Motor neuron (in vitro differentiated cells): ENCODE measurements around the gene SPEM1. TPM values are rescaled to one million over a fixed set of nuclear protein-coding genes. Genes with fewer than 3 reads are reported as not detected.

ENCODE experiments used
- ATAC-seq, 8 experiments: fragments of 200-7000 bp; cut with Tn5 transposase; replicated peaks in 6 of 8; 2 replicates each; pipeline ENCODE4 v1.8.0; 2021; ENCODE audit warnings: mild to moderate bottlenecking in 8 of 8, moderate library complexity in 8 of 8
- H3K27ac ChIP-seq, 2 donors: fragments of 250-450 bp; sonication (Bioruptor Pico); 2 replicates each; pipeline ENCODE4 v1.9.0; 2021; ENCODE audit warnings: antibody characterized with exemption in 2 of 2, mild to moderate bottlenecking in 2 of 2, moderate library complexity in 1 of 2
- H3K4me1 ChIP-seq, 2 donors: fragments of 250-450 bp; sonication (Bioruptor Pico); replicated peaks in 1 of 2; 2 replicates each; pipeline ENCODE4 v1.6.1; 2021; ENCODE audit warnings: antibody characterized with exemption in 2 of 2, mild to moderate bottlenecking in 2 of 2, moderate library complexity in 1 of 2
- H3K4me3 ChIP-seq, 5 donors: fragments of 250-450 bp; sonication (Bioruptor Pico); 2 replicates each; pipeline ENCODE4 v1.9.0; 2021; ENCODE audit warnings: antibody characterized with exemption in 5 of 5, mild to moderate bottlenecking in 5 of 5, moderate library complexity in 4 of 5
- WGBS, 10 experiments: fragments of 450-650 bp; shearing (Covaris generic); methylation state at CpG; one replicate each; pipeline ENCODE4 v1.0.0; 2022; 5-methylcytosine and 5-hydroxymethylcytosine counted together
- in situ Hi-C, 9 experiments: fragments of 400-800 bp; cut with MboI; loops; one replicate each; pipeline ENCODE4 v1.15.0; 2021; ENCODE audit warnings: low sequenced_read_pairs in 9 of 9, low pct_unique_long_range_greater_than_20kb in 2 of 9; ENCODE audit not compliant: unreplicated experiment in 9 of 9
- total RNA-seq, 8 experiments: library from RNA; unstranded; fragments of 300-600 nt; gene quantifications; 2 replicates each; pipeline versions ENCODE4 v1.2.3 to v1.2.4, GENCODE V29; 2022

The SPEM1 gene
- total RNA-seq, result under 1 TPM in 1 of 8 experiments, not detected in 7; 1.00 TPM

- H3K4me1 ChIP-seq, result peaks cover 27 to 37% of the 10 kb centered on the region in 2 donors
- 0 to 60% (median 18%) methylated on average over 1 to 7 of the region's 17 CpGs; no CpG with 5 or more reads in 5 of the 10 experiments for WGBS, 10 experiments
- peak in 5 of 8 experiments; percentile 34 to 67 (median 51) for ATAC-seq
- no peak within 1 kb of the TSS for H3K4me3 ChIP-seq
- in situ Hi-C loops, result no loop called here
- H3K27ac ChIP-seq, result peak within 1 kb of the TSS; percentile 31 to 73
Measured at GRCh38 chr17:7419819-7420610, at the start of gene SPEM1. Gene SPEM1 (plus strand): TSS chr17:7420324. CDS start chr17:7420385, 61 bp downstream.

GRCh38 chr17:7370853-7371252 lies 49.3 kb upstream of the SPEM1 start:
- H3K4me1 ChIP-seq, result peaks cover 6 to 7% of the 10 kb centered on the region in 2 donors
- ATAC-seq, result no peak
- H3K27ac ChIP-seq, result no peak overlapping the region
- no peak overlapping the region for H3K4me3 ChIP-seq
- WGBS, 10 experiments, result 50 to 100% (median 79%) methylated on average over 1 to 4 of the region's 4 CpGs
- in situ Hi-C loops, result no loop called here

DNA sequence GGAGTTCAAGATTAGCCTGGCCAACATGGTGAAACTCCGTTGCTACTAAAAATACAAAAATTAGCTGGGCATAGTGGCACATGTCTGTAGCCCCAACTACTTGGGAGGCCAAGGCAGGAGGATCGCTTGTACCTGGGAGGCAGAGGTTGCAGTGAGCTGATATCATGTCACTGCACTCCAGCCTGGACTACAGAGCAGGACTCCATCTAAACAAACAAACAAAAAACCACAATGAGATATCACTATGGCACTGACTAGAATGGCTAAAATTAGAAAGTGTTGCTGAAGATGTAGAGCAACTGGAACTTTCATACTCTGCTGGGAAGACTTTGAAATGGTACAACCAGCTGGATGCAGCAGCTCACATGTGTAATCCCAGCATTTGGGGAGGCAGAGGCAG lies 45.8 kb upstream of the SPEM1 start:
- no peaks in the 10 kb centered on the region for H3K4me1 ChIP-seq
- in situ Hi-C loops, result no loop called here
- ATAC-seq, result no peak
- no peak overlapping the region for H3K4me3 ChIP-seq
- H3K27ac ChIP-seq, result no peak overlapping the region
- WGBS, 10 experiments, result 63 to 100% (median 85%) methylated on average over 1 to 2 of the region's 2 CpGs; no CpG with 5 or more reads in 3 of the 10 experiments

- no peak overlapping the region for H3K27ac ChIP-seq
- in situ Hi-C loops, result no loop called here
Measured at GRCh38 chr17:7379134-7379533, 41.0 kb upstream of the SPEM1 start.

GRCh38 chr17:7380321-7380720 lies 39.8 kb upstream of the SPEM1 start:
- Histone ChIP-seq H3K27ac (no peak overlapping the region), H3K4me3 (no peak overlapping the region), H3K4me1 (peaks cover 10 to 15% of the 10 kb centered on the region in 2 donors)
- ATAC-seq, result peak in 4 of 8 experiments; percentile 2 to 77 (median 56)
- in situ Hi-C loops, result no loop called here
- WGBS, 10 experiments, result 0 to 82% (median 32%) methylated on average over 2 to 7 of the region's 7 CpGs; no CpG with 5 or more reads in 5 of the 10 experiments

More at GRCh38 chr17:7379134-7379533, 41.0 kb upstream of the SPEM1 start:
- no peak for ATAC-seq
- WGBS, 10 experiments, result 67 to 100% (median 88%) methylated on average over 1 to 3 of the region's 3 CpGs
- H3K4me1 ChIP-seq, result peaks cover 4 to 7% of the 10 kb centered on the region in 2 donors
- H3K4me3 ChIP-seq, result no peak overlapping the region

- H3K27ac ChIP-seq, result no peak within 1 kb of the TSS
- H3K4me1 ChIP-seq, result peaks cover 10 to 15% of the 10 kb centered on the region in 2 donors
- in situ Hi-C loops, result no loop called here
- H3K4me3 ChIP-seq, result peak within 1 kb of the TSS in 2 of 5 donors; percentile 7 to 8
- 0 to 60% (median 6%) methylated on average over 1 to 17 of the region's 52 CpGs; no CpG with 5 or more reads in 6 of the 10 experiments for WGBS, 10 experiments
- peak in 4 of 8 experiments; percentile 2 to 70 (median 47) for ATAC-seq
Measured at GRCh38 chr17:7380855-7381683, 39.1 kb upstream of the SPEM1 start, which contains the start of gene TNK1. Gene TNK1 (plus strand): TSS chr17:7381089. CDS start chr17:7382927, 1,838 bp downstream.

DNA sequence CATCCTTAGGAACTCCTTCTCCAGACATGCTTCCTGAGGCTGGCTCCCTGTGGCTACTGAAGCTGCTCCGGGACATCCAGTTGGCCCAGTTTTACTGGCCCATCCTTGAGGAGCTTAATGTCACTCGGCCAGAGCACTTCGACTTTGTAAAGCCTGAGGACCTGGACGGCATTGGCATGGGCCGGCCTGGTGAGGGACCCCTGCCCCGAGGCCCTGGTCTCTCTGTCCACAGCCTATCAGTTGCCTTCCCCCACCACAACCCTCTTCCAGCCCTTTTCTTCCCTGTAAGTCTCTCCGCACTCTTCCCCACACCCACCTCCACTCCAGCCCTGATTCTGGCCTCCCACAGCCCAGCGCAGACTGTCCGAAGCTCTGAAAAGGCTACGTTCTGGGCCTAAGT lies 37.2 kb upstream of the SPEM1 start:
- Histone ChIP-seq H3K4me3 (no peak overlapping the region), H3K4me1 (peaks cover 10 to 15% of the 10 kb centered on the region in 2 donors), H3K27ac (no peak overlapping the region)
- 20 to 100% (median 83%) methylated on average over 1 to 4 of the region's 10 CpGs; no CpG with 5 or more reads in 4 of the 10 experiments for WGBS, 10 experiments
- ATAC-seq, result no peak
- in situ Hi-C loops, result no loop called here

DNA sequence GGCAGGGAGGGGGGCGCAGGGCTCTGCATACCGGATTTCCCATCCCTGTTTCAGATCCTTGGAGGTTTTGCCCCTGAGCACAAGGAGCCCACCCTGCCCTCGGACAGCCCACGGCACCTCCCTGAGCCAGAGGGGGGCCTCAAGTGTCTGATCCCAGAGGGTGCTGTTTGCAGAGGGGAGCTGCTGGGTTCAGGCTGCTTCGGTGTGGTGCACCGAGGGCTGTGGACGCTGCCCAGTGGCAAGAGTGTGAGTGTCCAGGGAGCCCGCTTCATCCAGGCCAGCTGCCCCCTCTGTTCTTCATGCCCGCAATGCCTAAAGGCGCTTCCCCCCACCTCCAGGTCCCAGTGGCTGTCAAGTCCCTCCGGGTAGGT lies 36.8 kb upstream of the SPEM1 start:
- H3K4me3 ChIP-seq, result no peak overlapping the region
- H3K4me1 ChIP-seq, result peaks cover 10 to 15% of the 10 kb centered on the region in 2 donors
- in situ Hi-C loops, result no loop called here
- no peak overlapping the region for H3K27ac ChIP-seq
- no CpG with 5 or more reads among the region's 11 CpGs for WGBS, 10 experiments
- no peak for ATAC-seq

- WGBS, 10 experiments, result 19% methylated on average over 9 of the region's 65 CpGs; no CpG with 5 or more reads in 9 of the 10 experiments
- peak overlapping the region; percentile 16 to 29 (median 23) for H3K4me3 ChIP-seq
- peak in 7 of 8 experiments; percentile 75 to 97 (median 94) for ATAC-seq
- in situ Hi-C loops, result no loop called here
- H3K27ac ChIP-seq, result no peak overlapping the region
- H3K4me1 ChIP-seq, result peaks cover 10 to 15% of the 10 kb centered on the region in 2 donors
Measured at GRCh38 chr17:7383742-7384488, 36.2 kb upstream of the SPEM1 start.

GRCh38 chr17:7384489-7385081 lies 35.5 kb upstream of the SPEM1 start:
- 50 to 92% methylated on average over 2 to 5 of the region's 23 CpGs; no CpG with 5 or more reads in 8 of the 10 experiments for WGBS, 10 experiments
- Histone ChIP-seq H3K4me1 (peaks cover 10 to 15% of the 10 kb centered on the region in 2 donors), H3K27ac (no peak overlapping the region), H3K4me3 (peak overlapping the region; percentile 16 to 29 (median 23))
- peak in 2 of 8 experiments; percentile 4 to 7 for ATAC-seq
- in situ Hi-C loops, result no loop called here

DNA sequence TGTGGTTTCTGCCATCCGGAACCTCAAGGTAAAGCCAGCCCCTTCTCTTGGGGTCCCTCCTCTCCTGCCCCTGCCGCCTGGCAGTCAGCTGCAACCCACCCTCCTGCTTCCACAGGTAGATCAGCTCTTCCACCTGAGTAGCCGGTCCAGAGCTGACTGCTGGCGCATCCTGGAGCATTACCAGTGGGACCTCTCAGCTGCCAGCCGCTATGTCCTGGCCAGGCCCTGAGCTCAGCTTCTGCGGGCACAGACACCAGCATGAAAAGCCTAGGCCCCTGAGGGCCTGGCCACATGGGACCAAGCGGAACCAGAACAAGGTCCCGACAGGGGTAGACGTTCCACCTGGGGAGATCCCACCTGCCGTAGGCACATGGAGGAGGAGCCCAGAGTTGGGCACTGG lies 31.3 kb upstream of the SPEM1 start:
- Histone ChIP-seq H3K27ac (no peak overlapping the region), H3K4me1 (peaks cover 14 to 16% of the 10 kb centered on the region in 2 donors), H3K4me3 (no peak overlapping the region)
- no peak for ATAC-seq
- WGBS, 10 experiments, result 80 to 93% (median 89%) methylated on average over 3 to 4 of the region's 10 CpGs; no CpG with 5 or more reads in 6 of the 10 experiments
- in situ Hi-C loops, result no loop called here
